ENCODE data around the gene RIN1. TPM values are rescaled to one million over a fixed set of nuclear protein-coding genes. Genes with fewer than 3 reads are reported as not detected.

Gene RIN1
- total and polyA plus RNA-seq, 2 of the 13 experiments (the other 11 are each of a cell fraction or from before 2014, with no cell fraction given): 2.4 to 4.1 TPM

DNA sequence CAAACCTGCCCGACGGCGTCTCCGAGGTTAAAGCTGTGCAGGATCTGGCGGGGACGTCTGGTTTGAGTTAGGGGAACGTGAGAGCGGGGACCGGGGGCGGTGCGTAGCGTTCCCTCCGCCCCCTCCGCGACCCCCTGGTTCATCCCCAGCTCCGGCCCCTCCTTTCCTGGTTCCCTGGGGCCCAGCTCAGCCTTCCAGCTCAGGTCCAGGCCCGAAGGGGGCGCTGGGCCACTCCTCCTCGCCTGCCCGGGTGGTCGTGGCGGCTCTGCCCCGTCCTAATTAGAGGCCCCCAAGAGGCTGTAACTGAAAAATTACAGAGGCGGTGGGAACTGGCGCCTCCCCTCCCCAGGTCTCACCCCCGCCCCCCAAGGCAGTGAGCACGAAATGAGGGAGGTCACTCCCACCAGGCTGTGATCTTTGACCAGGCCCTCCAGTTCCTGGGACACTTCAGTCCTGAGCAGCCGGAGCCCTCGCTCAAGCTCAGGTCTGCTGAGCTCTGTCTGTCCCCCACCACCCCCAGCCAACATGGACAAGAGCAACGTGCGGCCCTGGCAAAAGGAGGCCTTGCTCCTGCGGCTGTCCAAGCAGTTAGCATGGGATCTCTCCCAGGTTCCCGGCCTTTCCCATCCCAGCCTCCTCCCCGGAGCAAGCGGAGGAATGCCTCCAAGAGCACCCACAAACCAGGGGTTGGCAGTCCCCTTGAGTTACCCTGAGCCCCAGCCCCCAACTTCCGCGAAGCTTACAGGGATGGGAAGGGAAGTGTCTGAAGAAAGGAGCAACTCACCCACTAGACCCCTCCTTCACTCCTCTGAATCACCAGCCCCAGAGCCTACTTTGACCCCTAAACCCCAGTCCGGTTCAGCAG, 22.7 kb downstream of the RIN1 start (continued):
- TF ChIP-seq, protein P1, sequence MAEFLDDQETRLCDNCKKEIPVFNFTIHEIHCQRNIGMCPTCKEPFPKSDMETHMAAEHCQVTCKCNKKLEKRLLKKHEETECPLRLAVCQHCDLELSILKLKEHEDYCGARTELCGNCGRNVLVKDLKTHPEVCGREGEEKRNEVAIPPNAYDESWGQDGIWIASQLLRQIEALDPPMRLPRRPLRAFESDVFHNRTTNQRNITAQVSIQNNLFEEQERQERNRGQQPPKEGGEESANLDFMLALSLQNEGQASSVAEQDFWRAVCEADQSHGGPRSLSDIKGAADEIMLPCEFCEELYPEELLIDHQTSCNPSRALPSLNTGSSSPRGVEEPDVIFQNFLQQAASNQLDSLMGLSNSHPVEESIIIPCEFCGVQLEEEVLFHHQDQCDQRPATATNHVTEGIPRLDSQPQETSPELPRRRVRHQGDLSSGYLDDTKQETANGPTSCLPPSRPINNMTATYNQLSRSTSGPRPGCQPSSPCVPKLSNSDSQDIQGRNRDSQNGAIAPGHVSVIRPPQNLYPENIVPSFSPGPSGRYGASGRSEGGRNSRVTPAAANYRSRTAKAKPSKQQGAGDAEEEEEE (CRISPR knock-in tag; IDR thresholded peaks at IDR 0.05; ENCODE audit: borderline replicate concordance): no peak
- no peak for TF ChIP-seq ZNF549 (CRISPR knock-in tag; IDR thresholded peaks at IDR 0.05)
- no peak for TF ChIP-seq ZNF44 (CRISPR knock-in tag; IDR thresholded peaks at IDR 0.05)
- TF ChIP-seq MXD4 (CRISPR knock-in tag; IDR thresholded peaks at IDR 0.05): 0 out of 2 replicates have a peak, but pooled peaks have one; percentile 48
- no peak for TF ChIP-seq ELF4 (CRISPR knock-in tag; IDR thresholded peaks at IDR 0.05; ENCODE audit: borderline replicate concordance)
- no peak for TF ChIP-seq SRSF1 (optimal IDR thresholded peaks at IDR 0.05; ENCODE audit: low read depth, low read length)
- no peak for TF ChIP-seq GMEB1 (CRISPR knock-in tag; IDR thresholded peaks at IDR 0.05; ENCODE audit: borderline replicate concordance)
- TF ChIP-seq ZNF292 (CRISPR knock-in tag; IDR thresholded peaks at IDR 0.05; ENCODE audit: borderline replicate concordance, low read depth): no peak
- no peak for TF ChIP-seq ZNF703 (CRISPR knock-in tag; IDR thresholded peaks at IDR 0.05; ENCODE audit: borderline replicate concordance)
- TF ChIP-seq TERF1 (CRISPR knock-in tag; IDR thresholded peaks at IDR 0.05): 0 out of 2 replicates have a peak, but pooled peaks have one; percentile 31
- TF ChIP-seq ZNF607 (CRISPR knock-in tag; IDR thresholded peaks at IDR 0.05; ENCODE audit: borderline replicate concordance): no peak
- TF ChIP-seq, protein P2, sequence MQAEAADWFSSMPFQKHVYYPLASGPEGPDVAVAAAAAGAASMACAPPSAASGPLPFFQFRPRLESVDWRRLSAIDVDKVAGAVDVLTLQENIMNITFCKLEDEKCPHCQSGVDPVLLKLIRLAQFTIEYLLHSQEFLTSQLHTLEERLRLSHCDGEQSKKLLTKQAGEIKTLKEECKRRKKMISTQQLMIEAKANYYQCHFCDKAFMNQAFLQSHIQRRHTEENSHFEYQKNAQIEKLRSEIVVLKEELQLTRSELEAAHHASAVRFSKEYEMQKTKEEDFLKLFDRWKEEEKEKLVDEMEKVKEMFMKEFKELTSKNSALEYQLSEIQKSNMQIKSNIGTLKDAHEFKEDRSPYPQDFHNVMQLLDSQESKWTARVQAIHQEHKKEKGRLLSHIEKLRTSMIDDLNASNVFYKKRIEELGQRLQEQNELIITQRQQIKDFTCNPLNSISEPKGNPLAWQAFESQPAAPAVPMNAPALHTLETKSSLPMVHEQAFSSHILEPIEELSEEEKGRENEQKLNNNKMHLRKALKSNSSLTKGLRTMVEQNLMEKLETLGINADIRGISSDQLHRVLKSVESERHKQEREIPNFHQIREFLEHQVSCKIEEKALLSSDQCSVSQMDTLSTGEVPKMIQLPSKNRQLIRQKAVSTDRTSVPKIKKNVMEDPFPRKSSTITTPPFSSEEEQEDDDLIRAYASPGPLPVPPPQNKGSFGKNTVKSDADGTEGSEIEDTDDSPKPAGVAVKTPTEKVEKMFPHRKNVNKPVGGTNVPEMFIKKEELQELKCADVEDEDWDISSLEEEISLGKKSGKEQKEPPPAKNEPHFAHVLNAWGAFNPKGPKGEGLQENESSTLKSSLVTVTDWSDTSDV (CRISPR knock-in tag; IDR thresholded peaks at IDR 0.05): no peak
- peak; percentile 22; the same call in 1 of the 2 replicates for TF ChIP-seq NCOR1 (IDR thresholded peaks at IDR 0.05; ENCODE audit: borderline replicate concordance, low read length)

All from HepG2 (cell line).